ENCODE results near the gene OPCML.

Gene OPCML

DNA sequence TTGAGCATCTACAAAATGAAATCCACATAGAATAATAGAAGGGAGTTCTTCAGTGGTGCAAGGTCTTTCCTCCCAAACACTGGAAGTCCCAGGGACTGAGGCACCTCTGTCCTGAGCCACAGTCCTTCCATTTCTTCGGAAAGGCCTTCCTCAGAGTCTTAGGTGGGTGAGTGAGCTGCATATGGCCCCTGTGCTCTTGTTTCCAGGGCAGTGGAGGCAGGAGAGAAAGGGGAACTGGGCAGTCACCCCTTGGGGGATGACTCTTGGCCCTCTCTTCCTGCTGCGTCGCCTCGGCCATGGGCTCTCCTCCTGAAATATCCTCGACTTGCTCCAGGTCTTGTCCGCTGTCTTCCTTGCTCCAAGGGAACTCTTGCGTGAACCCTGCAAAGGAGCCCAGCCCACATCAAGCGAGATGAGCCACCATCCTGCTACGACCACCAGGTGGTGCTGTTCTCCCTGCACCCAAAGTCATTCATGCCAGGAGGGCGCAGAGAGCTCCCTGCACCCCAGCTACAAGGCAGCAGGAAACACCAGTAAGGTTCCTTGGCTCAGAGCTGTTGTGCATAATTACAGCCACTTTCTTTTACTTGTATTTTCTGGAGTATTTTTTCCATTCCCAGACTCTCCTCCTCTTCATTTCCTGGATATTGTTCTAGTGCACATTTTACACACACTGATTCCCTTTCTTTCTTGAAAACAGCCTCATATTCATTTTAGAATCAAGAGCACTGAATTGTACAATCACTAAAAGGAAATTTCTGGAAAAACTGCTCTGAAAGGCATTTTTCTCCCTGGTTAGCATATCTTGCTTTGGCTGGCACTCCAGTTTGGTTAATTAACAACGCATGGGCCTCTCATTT lies 397.8 kb downstream of the OPCML start:
- no peaks in the 10 kb centered on the region for H3K27me3 ChIP-seq (replicated peaks)
- H3K4me3 ChIP-seq (ENCODE audit: low read depth, low read length) = no peak overlapping the region
- TF ChIP-seq, protein P1, sequence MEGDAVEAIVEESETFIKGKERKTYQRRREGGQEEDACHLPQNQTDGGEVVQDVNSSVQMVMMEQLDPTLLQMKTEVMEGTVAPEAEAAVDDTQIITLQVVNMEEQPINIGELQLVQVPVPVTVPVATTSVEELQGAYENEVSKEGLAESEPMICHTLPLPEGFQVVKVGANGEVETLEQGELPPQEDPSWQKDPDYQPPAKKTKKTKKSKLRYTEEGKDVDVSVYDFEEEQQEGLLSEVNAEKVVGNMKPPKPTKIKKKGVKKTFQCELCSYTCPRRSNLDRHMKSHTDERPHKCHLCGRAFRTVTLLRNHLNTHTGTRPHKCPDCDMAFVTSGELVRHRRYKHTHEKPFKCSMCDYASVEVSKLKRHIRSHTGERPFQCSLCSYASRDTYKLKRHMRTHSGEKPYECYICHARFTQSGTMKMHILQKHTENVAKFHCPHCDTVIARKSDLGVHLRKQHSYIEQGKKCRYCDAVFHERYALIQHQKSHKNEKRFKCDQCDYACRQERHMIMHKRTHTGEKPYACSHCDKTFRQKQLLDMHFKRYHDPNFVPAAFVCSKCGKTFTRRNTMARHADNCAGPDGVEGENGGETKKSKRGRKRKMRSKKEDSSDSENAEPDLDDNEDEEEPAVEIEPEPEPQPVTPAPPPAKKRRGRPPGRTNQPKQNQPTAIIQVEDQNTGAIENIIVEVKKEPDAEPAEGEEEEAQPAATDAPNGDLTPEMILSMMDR (IDR thresholded peaks at IDR 0.05; ENCODE audit: low read depth, low read length, missing control alignments) = peak; percentile 88
- in situ Hi-C loops (cut with HindIII; ENCODE audit: low pct_ligation_motif_present, low sequenced_read_pairs) = no loop called here
- H3K36me3 ChIP-seq (replicated peaks) = no peaks in the 10 kb centered on the region
- peak; percentile 48 for DNase-seq
- H3K27ac ChIP-seq = no peak overlapping the region

DNA sequence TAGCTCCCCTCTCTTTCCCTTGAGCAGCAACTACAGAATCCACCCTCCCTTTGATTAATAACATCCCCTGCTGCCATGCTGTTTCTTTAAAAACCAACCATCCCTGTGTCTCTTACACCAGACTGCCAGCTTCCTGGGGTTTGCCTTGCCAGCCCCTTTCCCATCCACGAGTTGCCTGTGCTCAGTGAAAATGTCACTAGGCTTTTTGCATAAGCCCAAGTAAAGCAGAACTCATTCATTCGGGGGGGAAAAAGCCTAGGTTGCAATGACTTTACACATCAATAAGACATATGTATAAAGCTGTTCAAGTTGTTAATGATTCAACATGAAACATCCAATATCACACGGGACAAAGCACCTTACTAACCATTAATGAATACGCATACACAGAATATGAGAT lies 398.7 kb downstream of the OPCML start:
- TF ChIP-seq, protein P1 (IDR thresholded peaks at IDR 0.05; ENCODE audit: low read depth, low read length, missing control alignments) = no peak
- DNase-seq = no peak
- H3K4me3 ChIP-seq (ENCODE audit: low read depth, low read length) = no peak overlapping the region
- H3K27me3 ChIP-seq (replicated peaks) = no peaks in the 10 kb centered on the region
- no peak overlapping the region for H3K27ac ChIP-seq
- in situ Hi-C loops (cut with HindIII; ENCODE audit: low pct_ligation_motif_present, low sequenced_read_pairs) = no loop called here
- no peaks in the 10 kb centered on the region for H3K36me3 ChIP-seq (replicated peaks)

- in situ Hi-C loops (cut with HindIII; ENCODE audit: low pct_ligation_motif_present, low sequenced_read_pairs) = no loop called here
- no peak for DNase-seq
- Histone ChIP-seq H3K27ac (no peak overlapping the region), H3K36me3 (replicated peaks) (no peaks in the 10 kb centered on the region), H3K27me3 (replicated peaks) (no peaks in the 10 kb centered on the region), H3K4me3 (ENCODE audit: low read depth, low read length) (no peak overlapping the region)
- TF ChIP-seq, protein P1 (IDR thresholded peaks at IDR 0.05; ENCODE audit: low read depth, low read length, missing control alignments) = no peak
Measured at GRCh38 chr11:133133050-133133449, 399.3 kb downstream of the OPCML start.

GRCh38 chr11:133127741-133128140 lies 404.6 kb downstream of the OPCML start:
- H3K4me3 ChIP-seq (ENCODE audit: low read depth, low read length) = no peak overlapping the region
- in situ Hi-C loops (cut with HindIII; ENCODE audit: low pct_ligation_motif_present, low sequenced_read_pairs) = no loop called here
- DNase-seq = no peak
- H3K36me3 ChIP-seq (replicated peaks) = no peaks in the 10 kb centered on the region
- H3K27ac ChIP-seq = no peak overlapping the region
- TF ChIP-seq, protein P1 (IDR thresholded peaks at IDR 0.05; ENCODE audit: low read depth, low read length, missing control alignments) = no peak
- no peaks in the 10 kb centered on the region for H3K27me3 ChIP-seq (replicated peaks)

DNA sequence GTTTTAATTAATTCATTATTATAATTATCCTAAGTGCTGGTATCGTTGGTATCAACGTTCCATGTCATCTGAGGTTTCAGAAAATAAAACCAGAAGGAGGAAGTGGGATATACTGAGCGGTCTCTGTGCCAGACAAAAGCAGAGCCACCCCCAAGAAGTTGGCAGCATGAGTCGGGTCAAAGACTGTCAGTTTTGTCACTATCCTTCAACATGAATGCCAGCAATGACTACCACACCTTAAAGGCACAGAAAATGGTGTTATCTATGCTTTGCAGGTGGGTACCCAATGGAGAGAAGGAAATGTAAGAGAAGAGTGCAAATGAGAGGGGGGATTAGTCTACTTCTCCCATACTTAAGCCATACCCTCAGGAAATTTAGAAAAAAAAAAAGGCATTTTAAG lies 408.5 kb downstream of the OPCML start:
- DNase-seq = no peak
- TF ChIP-seq, protein P1 (IDR thresholded peaks at IDR 0.05; ENCODE audit: low read depth, low read length, missing control alignments) = no peak
- H3K4me3 ChIP-seq (ENCODE audit: low read depth, low read length) = no peak overlapping the region
- no peak overlapping the region for H3K27ac ChIP-seq
- H3K36me3 ChIP-seq (replicated peaks) = no peaks in the 10 kb centered on the region
- in situ Hi-C loops (cut with HindIII; ENCODE audit: low pct_ligation_motif_present, low sequenced_read_pairs) = no loop called here
- H3K27me3 ChIP-seq (replicated peaks) = no peaks in the 10 kb centered on the region

DNA sequence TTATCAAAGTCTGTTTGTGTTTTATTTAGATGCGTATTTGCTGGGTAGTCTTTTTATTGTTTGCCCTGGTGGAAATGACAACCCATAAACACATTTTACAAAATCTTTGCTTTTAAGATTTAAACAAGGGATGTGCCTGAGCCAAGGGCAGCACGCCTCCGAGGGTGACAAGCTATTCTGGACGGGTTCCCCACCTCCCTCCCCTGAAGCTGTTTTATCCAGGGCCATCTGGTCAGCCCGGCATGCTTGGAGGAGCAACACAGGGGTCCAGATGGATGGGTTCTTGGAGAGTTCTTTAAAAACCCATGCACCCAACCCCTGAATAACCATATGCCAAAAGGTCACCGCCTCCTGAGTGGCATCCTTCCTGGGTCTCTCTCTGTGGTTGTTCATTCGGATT lies 408.9 kb downstream of the OPCML start:
- TF ChIP-seq, protein P1 (IDR thresholded peaks at IDR 0.05; ENCODE audit: low read depth, low read length, missing control alignments) = no peak

More for the DNA sequence above, 408.9 kb downstream of the OPCML start:
- Histone ChIP-seq H3K4me3 (ENCODE audit: low read depth, low read length) (no peak overlapping the region), H3K27me3 (replicated peaks) (no peaks in the 10 kb centered on the region), H3K27ac (no peak overlapping the region), H3K36me3 (replicated peaks) (no peaks in the 10 kb centered on the region)
- DNase-seq = no peak
- in situ Hi-C loops (cut with HindIII; ENCODE audit: low pct_ligation_motif_present, low sequenced_read_pairs) = no loop called here
